22Rv1 (cell line): Measurements from ENCODE around the gene MTCL1.

Source experiments
- CTCF ChIP-seq: fragments of 450-650 bp; IDR thresholded peaks from 2 replicates; pipeline ENCODE4 v1.5.1; 2017; ENCODE audit warnings: mild to moderate bottlenecking
- ZFX ChIP-seq: fragments of 450-650 bp; IDR thresholded peaks from 2 replicates; pipeline ENCODE4 v1.6.1; 2017; ENCODE audit warnings: antibody characterized with exemption, borderline replicate concordance

DNA sequence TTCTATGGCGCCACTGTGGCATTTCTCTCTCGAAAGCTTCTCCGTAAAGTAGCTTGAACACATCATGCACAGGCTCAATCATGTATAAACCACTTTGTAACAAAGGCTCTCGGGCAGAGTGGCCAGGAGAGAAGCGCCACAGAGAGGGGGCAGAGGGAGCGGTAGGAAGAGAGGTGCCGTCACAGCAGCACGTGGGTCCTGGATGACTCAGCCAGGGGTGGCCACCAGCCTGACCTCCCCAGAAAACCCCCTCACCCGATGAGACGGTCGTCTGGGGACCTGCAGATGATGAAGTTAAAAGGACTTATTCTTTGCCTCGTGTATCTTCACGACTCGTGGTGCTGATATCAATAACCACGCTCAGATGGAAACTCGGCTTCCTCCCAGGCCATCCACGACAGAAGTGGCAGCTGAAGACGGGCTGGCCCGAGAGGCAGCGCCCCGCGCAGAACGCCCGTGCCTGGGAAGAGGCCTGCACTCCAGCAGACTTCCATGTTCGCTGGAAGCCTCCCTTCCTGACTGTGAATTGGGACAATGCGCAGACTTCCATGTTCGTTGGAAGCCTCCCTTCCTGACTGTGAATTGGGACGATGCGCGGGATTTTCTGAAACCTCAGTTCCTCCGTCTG is 46.4 kb upstream of the MTCL1 start:
- TF ChIP-seq CTCF: no peak
- TF ChIP-seq ZFX: no peak
